HuH-7 (cell line): ENCODE measurements around the gene TRIM39.

Experiments
- DNase-seq: peaks from one replicate; pipeline ENCODE4 v3.0.0; 2011; ENCODE audit warnings: low spot score

TRIM39 gene

DNA sequence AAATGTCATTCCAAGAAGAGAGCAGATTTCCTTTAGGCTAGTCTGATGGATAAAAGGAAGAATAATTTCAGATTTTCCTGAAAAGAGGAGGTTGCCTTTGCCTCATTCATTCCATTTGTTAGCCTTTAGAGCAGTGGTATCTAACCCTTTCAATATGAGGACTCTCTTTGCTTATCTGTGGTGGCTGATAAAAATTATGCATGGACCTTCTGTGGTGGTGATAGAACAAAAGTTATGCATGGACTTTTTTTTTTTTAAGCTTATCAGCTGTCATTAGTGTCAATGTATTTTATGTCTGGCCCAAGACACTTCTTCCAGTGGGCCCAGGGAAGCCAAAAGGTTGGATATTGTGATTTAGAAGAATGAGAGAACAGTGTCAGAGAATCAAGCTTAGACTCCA, 1.7 kb downstream of the TRIM39 start:
- DNase-seq, result no peak

DNA sequence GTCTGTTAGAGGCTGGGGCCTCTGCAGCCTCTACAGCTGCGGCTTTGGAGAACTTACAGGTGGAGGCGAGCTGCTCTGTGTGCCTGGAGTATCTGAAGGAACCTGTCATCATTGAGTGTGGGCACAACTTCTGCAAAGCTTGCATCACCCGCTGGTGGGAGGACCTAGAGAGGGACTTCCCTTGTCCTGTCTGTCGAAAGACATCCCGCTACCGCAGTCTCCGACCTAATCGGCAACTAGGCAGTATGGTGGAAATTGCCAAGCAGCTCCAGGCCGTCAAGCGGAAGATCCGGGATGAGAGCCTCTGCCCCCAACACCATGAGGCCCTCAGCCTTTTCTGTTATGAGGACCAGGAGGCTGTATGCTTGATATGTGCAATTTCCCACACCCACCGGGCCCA, 2.6 kb downstream of the TRIM39 start:
- DNase-seq, result no peak

GRCh38 chr6:30331981-30332380, 5.3 kb downstream of the TRIM39 start:
- DNase-seq, result no peak

DNA sequence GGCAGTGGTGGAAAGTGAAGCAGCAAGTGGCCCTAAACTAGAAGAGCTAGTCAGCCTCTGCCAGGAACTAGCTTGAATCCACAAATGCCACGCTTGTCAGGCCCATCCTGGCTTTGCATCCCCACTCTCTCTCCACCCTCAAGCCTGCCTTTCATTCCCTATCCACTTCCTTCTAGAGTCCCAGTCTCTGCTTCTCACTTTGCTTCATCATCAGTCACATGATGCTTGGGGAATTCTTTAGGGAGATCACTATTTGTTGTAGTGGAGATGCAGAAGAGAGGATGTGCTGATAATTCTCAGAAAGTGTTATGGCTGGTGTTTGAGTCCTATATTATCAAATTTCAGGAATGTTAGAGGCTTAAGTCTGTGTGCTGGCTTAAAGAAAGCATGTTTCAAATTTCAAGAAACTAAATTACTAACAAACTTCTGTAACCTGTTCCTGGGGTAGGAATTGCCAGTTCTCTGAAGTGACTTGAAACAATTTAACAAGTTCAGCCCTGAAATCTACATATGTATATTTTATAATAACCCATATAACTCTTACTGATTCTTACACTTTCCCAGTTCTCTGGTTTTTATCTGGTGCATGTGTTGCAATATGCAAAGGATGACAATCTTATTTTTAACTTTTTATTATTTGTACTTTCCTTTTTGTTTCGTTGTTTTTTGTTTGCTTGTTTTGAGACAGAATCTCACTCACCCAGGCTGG, 7.5 kb downstream of the TRIM39 start:
- DNase-seq, result no peak

DNA sequence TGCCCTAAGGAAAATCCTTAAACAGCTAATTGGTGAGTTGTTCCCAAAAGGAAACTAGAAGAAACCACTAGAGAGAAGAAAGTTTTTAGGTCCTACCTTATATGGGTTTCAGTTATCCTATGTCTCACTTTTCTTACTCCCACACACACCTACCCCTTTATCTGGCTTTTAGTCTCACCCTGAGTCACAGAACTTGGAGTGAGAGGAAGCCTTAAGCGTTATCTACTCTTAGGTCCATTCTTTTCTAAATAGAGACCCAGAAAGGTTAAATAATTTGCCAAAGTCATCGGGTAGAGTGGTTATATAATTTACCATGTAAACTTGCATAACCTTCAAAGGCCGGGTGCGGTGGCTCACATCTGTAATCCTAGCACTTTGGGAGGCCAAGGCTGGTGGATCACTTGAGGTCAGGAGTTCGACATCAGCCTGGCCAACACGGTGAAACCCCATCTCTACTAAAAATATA, 13.9 kb downstream of the TRIM39 start:
- DNase-seq, result no peak

DNA sequence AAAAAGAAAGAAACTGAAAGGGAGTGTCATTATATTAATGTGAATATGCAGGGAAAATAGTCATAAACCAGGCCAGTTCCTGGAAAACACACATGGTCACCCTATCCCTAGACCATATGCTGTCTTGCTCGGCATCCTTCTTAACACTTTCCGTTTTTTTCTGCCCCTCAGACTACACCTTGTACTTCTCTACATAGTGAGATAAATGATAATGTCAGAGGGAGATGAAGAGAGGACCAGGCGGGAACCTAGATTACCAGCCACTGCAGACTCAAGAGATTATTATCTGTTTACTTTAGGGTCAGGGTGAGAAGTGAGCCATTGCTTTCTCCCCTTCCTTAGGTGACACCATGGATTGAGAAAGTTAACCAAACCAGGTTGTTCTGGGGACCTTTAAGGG, 14.5 kb downstream of the TRIM39 start:
- DNase-seq, result no peak

- DNase-seq, result no peak
These were observed 15.0 kb downstream of the TRIM39 start for GRCh38 chr6:30341728-30342127.

GRCh38 chr6:30344191-30344867, 17.6 kb downstream of the TRIM39 start:
- DNase-seq, result no peak

- peak; percentile 84 for DNase-seq
These were observed 18.3 kb downstream of the TRIM39 start, which contains the start of gene RPP21 for GRCh38 chr6:30344868-30345671. TSS of gene RPP21 (plus strand) at chr6:30345156. CDS start at chr6:30345172, 16 bp downstream.

GRCh38 chr6:30345852-30346251, 19.1 kb downstream of the TRIM39 start:
- DNase-seq, result no peak

GRCh38 chr6:30348957-30349356, 22.2 kb downstream of the TRIM39 start:
- DNase-seq, result no peak

DNA sequence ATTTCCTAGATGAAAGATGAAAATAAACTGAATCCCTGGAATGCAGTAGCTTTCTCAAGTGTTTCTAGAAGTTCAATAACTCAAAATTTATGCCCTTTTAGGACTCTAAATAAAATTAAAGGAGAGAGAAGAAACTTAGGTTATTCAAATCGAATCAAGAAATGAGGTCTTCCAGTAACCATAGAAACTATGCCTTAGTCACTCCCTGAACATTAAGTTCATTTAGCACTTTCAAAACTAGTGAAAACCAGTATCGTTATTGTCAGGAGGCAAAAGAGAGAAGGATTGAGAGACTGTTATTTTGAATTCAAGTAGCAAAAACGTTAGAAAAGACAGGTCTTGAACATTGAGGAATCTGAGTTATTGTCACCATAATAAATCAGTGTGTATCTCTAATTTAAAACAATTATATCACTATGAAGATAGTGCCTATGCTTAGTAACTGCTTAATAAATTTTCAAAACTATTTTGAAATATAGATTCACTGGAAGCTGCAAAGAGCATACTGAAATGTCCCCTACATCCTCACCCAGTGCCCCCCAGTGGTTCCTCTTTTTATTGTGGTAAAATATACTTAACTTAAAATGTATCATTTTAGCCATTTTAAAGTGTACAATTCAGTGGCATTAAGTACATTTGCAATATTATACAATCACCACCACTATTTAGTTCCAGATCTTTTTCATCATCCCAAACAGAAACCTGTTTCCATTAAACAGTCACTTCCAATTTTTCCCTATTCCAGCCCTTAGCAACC, 22.9 kb downstream of the TRIM39 start:
- DNase-seq, result no peak

GRCh38 chr6:30350524-30350923, 23.8 kb downstream of the TRIM39 start:
- DNase-seq, result no peak

DNA sequence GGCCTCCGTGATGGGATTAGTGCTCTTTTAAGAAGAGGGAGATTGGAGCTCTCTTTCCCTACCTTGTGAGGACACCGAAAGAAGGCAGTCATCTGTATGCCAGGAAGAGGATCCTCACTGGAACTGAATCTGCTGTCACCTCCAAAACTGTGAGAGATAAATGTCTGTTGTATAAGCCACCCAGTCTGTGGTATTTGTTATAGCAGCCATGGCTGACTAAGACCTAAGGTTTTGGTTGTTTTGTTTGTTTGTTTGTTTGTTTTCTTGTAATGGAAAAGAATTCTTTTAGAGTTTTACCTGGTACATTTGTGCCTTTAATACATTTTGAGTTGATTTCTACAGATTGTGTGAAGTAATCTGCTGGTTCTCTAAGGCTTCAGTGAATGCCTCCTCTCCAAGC, 25.8 kb downstream of the TRIM39 start:
- DNase-seq, result no peak

GRCh38 chr6:30355281-30355680, 28.6 kb downstream of the TRIM39 start:
- DNase-seq, result no peak

GRCh38 chr6:30356536-30356935, 29.8 kb downstream of the TRIM39 start:
- DNase-seq, result no peak

- peak; percentile 30 for DNase-seq
These were observed 31.2 kb downstream of the TRIM39 start for GRCh38 chr6:30357678-30358540.

- no peak for DNase-seq
These were observed 32.5 kb downstream of the TRIM39 start for GRCh38 chr6:30359276-30359675.

DNA sequence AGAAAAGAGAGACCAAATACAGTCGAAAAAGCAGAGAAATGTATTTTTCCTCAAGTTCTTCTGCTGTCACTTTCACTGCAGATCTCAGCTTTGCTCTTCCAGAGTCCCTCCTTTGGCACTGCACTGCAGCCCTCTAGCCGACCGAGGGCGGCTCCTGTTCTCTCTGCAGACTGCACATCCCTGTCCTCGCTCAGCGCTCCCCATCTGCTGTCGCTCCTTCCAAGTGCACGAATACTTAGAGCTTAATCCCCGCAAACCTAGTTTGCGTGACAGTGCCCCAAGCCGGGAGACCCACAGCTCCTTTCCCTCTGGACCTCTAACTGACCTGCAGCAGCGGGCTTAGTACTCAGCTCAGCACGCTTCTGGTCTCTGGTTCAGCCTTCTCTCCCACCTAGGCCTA, 33.4 kb downstream of the TRIM39 start:
- no peak for DNase-seq

DNA sequence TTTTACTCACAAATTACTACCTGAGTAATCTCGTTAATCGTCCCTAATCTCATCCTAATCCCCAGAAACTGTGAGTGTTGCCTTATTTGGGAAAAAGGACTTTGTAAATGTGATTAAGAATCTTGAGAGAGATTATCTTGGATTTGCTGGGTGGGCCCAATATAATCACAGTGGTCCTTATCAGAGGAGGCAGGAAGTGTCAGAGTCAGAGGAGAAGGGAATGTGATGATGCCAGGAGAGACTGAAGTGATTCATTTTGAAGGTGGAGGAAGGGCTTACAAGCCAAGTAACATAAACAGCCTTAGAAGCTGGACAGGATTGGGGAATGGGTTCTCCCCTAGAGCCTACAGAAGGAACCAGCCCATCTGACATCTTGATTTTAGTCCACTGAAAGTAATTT, 34.9 kb downstream of the TRIM39 start:
- no peak for DNase-seq

GRCh38 chr6:30363459-30363858, 36.7 kb downstream of the TRIM39 start:
- DNase-seq, result no peak
